GM12878 (cell line): Measurements from ENCODE around the gene FLVCR2. TPM values are rescaled to one million over a fixed set of nuclear protein-coding genes. Genes with fewer than 3 reads are reported as not detected.

ENCODE experiments used
- BHLHE40 ChIP-seq, 2 experiments: fragments of 450-650 bp in 1 of 2; IDR thresholded peaks; 2 replicates each; pipeline ENCODE4 v1.6.1; 2011 to 2017; ENCODE audit warnings: low read depth in 2 of 2, borderline replicate concordance in 1 of 2, improper control_type of control experiment in 1 of 2, low read length in 1 of 2, mild to moderate bottlenecking in 1 of 2
- BMI1 ChIP-seq: fragments of 450-650 bp; IDR thresholded peaks from 2 replicates; pipeline ENCODE4 v1.6.1; 2016; ENCODE audit warnings: mild to moderate bottlenecking, moderate library complexity, borderline replicate concordance
- EZH2 ChIP-seq: IDR thresholded peaks from 2 replicates; pipeline ENCODE4 v1.6.1; 2012; ENCODE audit warnings: low read depth, mild to moderate bottlenecking, control low read depth, inconsistent platforms, low read length, borderline replicate concordance; ENCODE audit not compliant: control insufficient read depth
- GABPA ChIP-seq: IDR thresholded peaks from 2 replicates; pipeline ENCODE4 v1.6.1; 2014; ENCODE audit warnings: antibody characterized with exemption, low read depth, mild to moderate bottlenecking, inconsistent platforms
- GATAD2B ChIP-seq: fragments of 450-650 bp; conservative IDR thresholded peaks from 2 replicates; pipeline ENCODE4 v1.6.1; 2017; ENCODE audit warnings: low read depth, mild to moderate bottlenecking, moderate library complexity
- IKZF1 ChIP-seq: fragments of 450-650 bp; conservative IDR thresholded peaks from 2 replicates; pipeline ENCODE4 v1.6.1; 2017; ENCODE audit warnings: antibody characterized with exemption, mild to moderate bottlenecking
- IKZF2 ChIP-seq, 2 experiments: fragments of 450-650 bp; IDR thresholded peaks; 2 replicates each; pipeline ENCODE4 v1.6.1; 2017; ENCODE audit warnings: mild to moderate bottlenecking in 2 of 2, moderate library complexity in 2 of 2
- MEF2A ChIP-seq: IDR thresholded peaks from 2 replicates; pipeline ENCODE4 v1.6.1; 2011; ENCODE audit warnings: low read depth, mild to moderate bottlenecking, low read length, moderate library complexity; ENCODE audit not compliant: insufficient read depth
- NBN ChIP-seq: fragments of 450-650 bp; IDR thresholded peaks from 2 replicates; pipeline ENCODE4 v1.6.1; 2016
- NR2C2 ChIP-seq: IDR thresholded peaks from 2 replicates; pipeline ENCODE4 v1.6.1; 2011; ENCODE audit warnings: borderline replicate concordance, low read depth; ENCODE audit not compliant: control insufficient read depth, insufficient read length
- PML ChIP-seq: IDR thresholded peaks from 2 replicates; pipeline ENCODE4 v1.6.1; 2012; ENCODE audit warnings: low read length, inconsistent platforms
- RB1 ChIP-seq: fragments of 450-650 bp; formaldehyde crosslinking; IDR thresholded peaks from 2 replicates; pipeline ENCODE4 v1.6.1; 2017; ENCODE audit warnings: mild to moderate bottlenecking, borderline replicate concordance
- SP1 ChIP-seq: IDR thresholded peaks from one replicate; pipeline ENCODE4 v1.6.1; 2011; ENCODE audit warnings: low read depth, low read length
- SREBF2 ChIP-seq: IDR thresholded peaks from 2 replicates; pipeline ENCODE4 v1.6.1; 2012; ENCODE audit warnings: mild to moderate bottlenecking, low read length
- TAF1 ChIP-seq: IDR thresholded peaks from 2 replicates; pipeline ENCODE4 v1.6.1; 2011; ENCODE audit warnings: mild to moderate bottlenecking, low read depth, low read length, borderline replicate concordance
- TARDBP ChIP-seq: IDR thresholded peaks from 2 replicates; pipeline ENCODE4 v1.6.1; 2016; ENCODE audit warnings: borderline replicate concordance
- TCF7 ChIP-seq: IDR thresholded peaks from 2 replicates; pipeline ENCODE4 v1.6.1; 2014; ENCODE audit warnings: antibody characterized with exemption, borderline replicate concordance
- ZNF592 ChIP-seq: fragments of 450-650 bp; IDR thresholded peaks from 2 replicates; pipeline ENCODE4 v1.6.1; 2017; ENCODE audit warnings: mild to moderate bottlenecking, moderate library complexity
- ZNF622 ChIP-seq: fragments of 450-650 bp; IDR thresholded peaks from 2 replicates; pipeline ENCODE4 v1.6.1; 2017; ENCODE audit warnings: mild to moderate bottlenecking, inconsistent platforms
- polyA plus RNA-seq, 11 experiments: library from polyadenylated mRNA; depleted of rRNA in 4 of 11; unstranded in 6 of 11; stranded (reverse) in 5 of 11; fragments of >200 nt; fragmentation: Nextera tagmentation in 4 of 11; fragmentation: Illumina TruSeq in 1 of 11; extraction: Ambion mirVana in 4 of 11; extraction: Trizol in 1 of 11; gene quantifications; 1 replicate in 1 of 11; 2 replicates in 10 of 11; pipeline versions ENCODE4 v1.2.1 to v1.2.3, GENCODE V29; 2011 to 2016; ENCODE audit warnings: inconsistent platforms in 2 of 11, missing spikeins in 2 of 11, low read depth in 1 of 11
- total RNA-seq, 4 experiments: library from RNA; depleted of rRNA in 3 of 4; stranded (reverse); fragments of >200 nt in 3 of 4; fragmentation: Illumina TruSeq in 1 of 4; extraction: Trizol in 1 of 4; gene quantifications; 2 replicates each; pipeline versions ENCODE4 v1.2.1 to v1.2.3, GENCODE V29; 2013 to 2021
- TF ChIP-seq, protein P1 (sequence below): fragments of 450-650 bp; IDR thresholded peaks from 2 replicates; pipeline ENCODE4 v1.6.1; 2017; ENCODE audit warnings: mild to moderate bottlenecking
- TF ChIP-seq, protein P2 (sequence below): IDR thresholded peaks from 2 replicates; pipeline ENCODE4 v1.6.1; 2011; ENCODE audit warnings: low read depth, mild to moderate bottlenecking, low read length, moderate library complexity, borderline replicate concordance; ENCODE audit errors: extremely low read depth

Gene FLVCR2
- total and polyA plus RNA-seq, 10 of the 15 experiments (the other 5 are each of a cell fraction or from before 2014, with no cell fraction given) = 0.24 to 3.7 (median 1.6) TPM

GRCh38 chr14:75578102-75578785 is at the start of gene FLVCR2 (continued):
- no peak for TF ChIP-seq SREBF2
- TF ChIP-seq ZNF622 = no peak
- TF ChIP-seq TCF7 = no peak
- no peak for TF ChIP-seq PML
- peak; percentile 6 to 60; a peak in 2 of 4 replicates for TF ChIP-seq BHLHE40 (IDR thresholded peaks at IDR 0.05; ENCODE audit: borderline replicate concordance in 1 of 2, low read depth in 2 of 2, low read length in 1 of 2)
- TF ChIP-seq, protein P1, sequence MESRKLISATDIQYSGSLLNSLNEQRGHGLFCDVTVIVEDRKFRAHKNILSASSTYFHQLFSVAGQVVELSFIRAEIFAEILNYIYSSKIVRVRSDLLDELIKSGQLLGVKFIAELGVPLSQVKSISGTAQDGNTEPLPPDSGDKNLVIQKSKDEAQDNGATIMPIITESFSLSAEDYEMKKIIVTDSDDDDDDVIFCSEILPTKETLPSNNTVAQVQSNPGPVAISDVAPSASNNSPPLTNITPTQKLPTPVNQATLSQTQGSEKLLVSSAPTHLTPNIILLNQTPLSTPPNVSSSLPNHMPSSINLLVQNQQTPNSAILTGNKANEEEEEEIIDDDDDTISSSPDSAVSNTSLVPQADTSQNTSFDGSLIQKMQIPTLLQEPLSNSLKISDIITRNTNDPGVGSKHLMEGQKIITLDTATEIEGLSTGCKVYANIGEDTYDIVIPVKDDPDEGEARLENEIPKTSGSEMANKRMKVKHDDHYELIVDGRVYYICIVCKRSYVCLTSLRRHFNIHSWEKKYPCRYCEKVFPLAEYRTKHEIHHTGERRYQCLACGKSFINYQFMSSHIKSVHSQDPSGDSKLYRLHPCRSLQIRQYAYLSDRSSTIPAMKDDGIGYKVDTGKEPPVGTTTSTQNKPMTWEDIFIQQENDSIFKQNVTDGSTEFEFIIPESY = no peak
- TF ChIP-seq SP1 = no peak
- TF ChIP-seq NR2C2 = no peak
- TF ChIP-seq ZNF592 = no peak
- TF ChIP-seq GABPA = no peak
- TF ChIP-seq, protein P2, sequence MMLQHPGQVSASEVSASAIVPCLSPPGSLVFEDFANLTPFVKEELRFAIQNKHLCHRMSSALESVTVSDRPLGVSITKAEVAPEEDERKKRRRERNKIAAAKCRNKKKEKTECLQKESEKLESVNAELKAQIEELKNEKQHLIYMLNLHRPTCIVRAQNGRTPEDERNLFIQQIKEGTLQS = peak; percentile 16; the same call in 1 of the 2 replicates
- TF ChIP-seq EZH2 = no peak
- peak; percentile 35; the same call in 1 of the 2 replicates for TF ChIP-seq RB1
- TF ChIP-seq GATAD2B = 0 out of 2 replicates have a peak, but pooled peaks have one; percentile 20
- TF ChIP-seq IKZF2 (IDR thresholded peaks at IDR 0.05) = peak; percentile 26 to 62; a peak in 1 of 4 replicates
- TF ChIP-seq IKZF1 = 0 out of 2 replicates have a peak, but pooled peaks have one; percentile 47
- no peak for TF ChIP-seq MEF2A
- TF ChIP-seq TARDBP = 0 out of 2 replicates have a peak, but pooled peaks have one; percentile 25
- TF ChIP-seq BMI1 = no peak
- TF ChIP-seq TAF1 = no peak
- TF ChIP-seq NBN = no peak
